Spinal cord (tissue), 10 donors: ENCODE measurements around the gene KRTAP17-1. TPM values are rescaled to one million over a fixed set of nuclear protein-coding genes. Genes with fewer than 3 reads are reported as not detected.

Experiments used
- DNase-seq, 6 donors: peaks; one replicate each; pipeline versions ENCODE4 v3.0.0 to v3.0.0-alpha.2; 2013 to 2015; ENCODE audit warnings: low spot score in 6 of 6, low read depth in 4 of 6
- H3K27ac ChIP-seq: one replicate; pipeline ENCODE4 v1.5.1; 2013; ENCODE audit warnings: low read depth, low read length, control low read depth
- H3K27me3 ChIP-seq: one replicate; pipeline ENCODE4 v1.6.1; 2013; ENCODE audit warnings: low read length; ENCODE audit not compliant: control insufficient read depth, insufficient read depth
- H3K36me3 ChIP-seq: one replicate; pipeline ENCODE4 v1.6.1; 2013; ENCODE audit warnings: low read length; ENCODE audit not compliant: control insufficient read depth, insufficient read depth
- H3K4me1 ChIP-seq: one replicate; pipeline ENCODE4 v1.6.1; 2013; ENCODE audit warnings: low read length; ENCODE audit not compliant: control insufficient read depth, insufficient read depth
- H3K4me3 ChIP-seq: one replicate; pipeline ENCODE4 v1.5.1; 2013; ENCODE audit warnings: low read depth, low read length, control low read depth
- H3K9me3 ChIP-seq: one replicate; pipeline ENCODE4 v1.6.1; 2013; ENCODE audit warnings: low read length; ENCODE audit not compliant: control insufficient read depth, insufficient read depth
- WGBS: methylation state at CpG from one replicate; pipeline ENCODE4 v1.1.5; 2013; ENCODE audit warnings: missing lambda C conversion rate; ENCODE audit not compliant: insufficient coverage; 5-methylcytosine and 5-hydroxymethylcytosine counted together
- polyA plus RNA-seq, 2 donors: library from polyadenylated mRNA; unstranded; fragments of 120-200 nt; gene quantifications; one replicate each; pipeline ENCODE4 v1.2.1, GENCODE V29; 2013; ENCODE audit not compliant: insufficient read length in 2 of 2
- total RNA-seq, 2 donors: library from RNA; depleted of rRNA in 1 of 2; stranded (reverse); fragments of 120-200 nt in 1 of 2; fragments of >200 nt in 1 of 2; gene quantifications; one replicate each; pipeline versions ENCODE4 v1.2.3 to v1.2.4, GENCODE V29; 2013 to 2014
- donor health status: healthy.

Gene KRTAP17-1
- total and polyA plus RNA-seq, 4 donors, result not detected

GRCh38 chr17:41325126-41325525, 9.6 kb upstream of the KRTAP17-1 start:
- WGBS, result 79% methylated on average over 7 of the region's 10 CpGs
- H3K9me3 ChIP-seq, result no peaks in the 10 kb centered on the region
- no peak overlapping the region for H3K27ac ChIP-seq
- no peaks in the 10 kb centered on the region for H3K27me3 ChIP-seq
- no peaks in the 10 kb centered on the region for H3K36me3 ChIP-seq
- no peak for DNase-seq
- peaks cover 11% of the 10 kb centered on the region for H3K4me1 ChIP-seq
- no peak overlapping the region for H3K4me3 ChIP-seq

- H3K27ac ChIP-seq, result no peak overlapping the region
- no peak for DNase-seq
- H3K4me3 ChIP-seq, result no peak overlapping the region
- H3K27me3 ChIP-seq, result no peaks in the 10 kb centered on the region
- peaks cover 4% of the 10 kb centered on the region for H3K9me3 ChIP-seq
- peaks cover 11% of the 10 kb centered on the region for H3K4me1 ChIP-seq
- no peaks in the 10 kb centered on the region for H3K36me3 ChIP-seq
- 75% methylated on average over 16 of the region's 16 CpGs for WGBS
These were observed 8.9 kb upstream of the KRTAP17-1 start for GRCh38 chr17:41324180-41325075.

- whole genome bisulfite sequencing, result 83% methylated on average over 10 of the region's 11 CpGs
- Histone ChIP-seq H3K4me3 (no peak overlapping the region), H3K9me3 (peaks cover 4% of the 10 kb centered on the region), H3K36me3 (no peaks in the 10 kb centered on the region), H3K27me3 (no peaks in the 10 kb centered on the region), H3K4me1 (peaks cover 11% of the 10 kb centered on the region), H3K27ac (no peak overlapping the region)
- no peak for DNase-seq
These were observed 7.7 kb upstream of the KRTAP17-1 start for GRCh38 chr17:41322903-41323895.

GRCh38 chr17:41322094-41322902, 6.8 kb upstream of the KRTAP17-1 start:
- peak in 2 of 6 donors; percentile 74 to 85 for DNase-seq

GRCh38 chr17:41318231-41318630, 2.7 kb upstream of the KRTAP17-1 start:
- Histone ChIP-seq H3K4me3 (no peak overlapping the region), H3K27me3 (no peaks in the 10 kb centered on the region), H3K36me3 (no peaks in the 10 kb centered on the region), H3K27ac (no peak overlapping the region), H3K4me1 (peaks cover 6% of the 10 kb centered on the region), H3K9me3 (peaks cover 4% of the 10 kb centered on the region)
- WGBS, result 38% methylated on average over 2 of the region's 2 CpGs
- no peak for DNase-seq

More at GRCh38 chr17:41322094-41322902, 6.8 kb upstream of the KRTAP17-1 start:
- no peak overlapping the region for H3K4me3 ChIP-seq
- WGBS, result no CpG with 5 or more reads among the region's 5 CpGs
- H3K36me3 ChIP-seq, result no peaks in the 10 kb centered on the region
- H3K9me3 ChIP-seq, result peaks cover 4% of the 10 kb centered on the region
- no peaks in the 10 kb centered on the region for H3K27me3 ChIP-seq
- H3K27ac ChIP-seq, result no peak overlapping the region
- peaks cover 2% of the 10 kb centered on the region for H3K4me1 ChIP-seq

- H3K36me3 ChIP-seq, result no peaks in the 10 kb centered on the region
- H3K27ac ChIP-seq, result no peak overlapping the region
- no peaks in the 10 kb centered on the region for H3K27me3 ChIP-seq
- peaks cover 4% of the 10 kb centered on the region for H3K9me3 ChIP-seq
- H3K4me1 ChIP-seq, result peaks cover 6% of the 10 kb centered on the region
- 79% methylated on average over 11 of the region's 17 CpGs for WGBS
- H3K4me3 ChIP-seq, result no peak overlapping the region
- DNase-seq, result peak in 1 of 6 donors; percentile 39
These were observed 420 bp upstream of the KRTAP17-1 start for GRCh38 chr17:41315814-41316445.

- no peaks in the 10 kb centered on the region for H3K36me3 ChIP-seq
- peaks cover 24% of the 10 kb centered on the region for H3K4me1 ChIP-seq
- no CpG with 5 or more reads among the region's 1 CpG for WGBS
- no peak for DNase-seq
- H3K9me3 ChIP-seq, result no peaks in the 10 kb centered on the region
- H3K4me3 ChIP-seq, result no peak overlapping the region
- no peak overlapping the region for H3K27ac ChIP-seq
- no peaks in the 10 kb centered on the region for H3K27me3 ChIP-seq
These were observed 4.4 kb downstream of the KRTAP17-1 start for GRCh38 chr17:41311111-41311510.

GRCh38 chr17:41308918-41309359, 6.6 kb downstream of the KRTAP17-1 start, which contains the start of gene KRTAP16-1:
Gene KRTAP16-1, minus strand, starts transcription at chr17:41309309. Its CDS starts 56 bp downstream, at chr17:41309253.
- H3K27ac ChIP-seq, result no peak within 1 kb of the TSS
- H3K9me3 ChIP-seq, result no peaks in the 10 kb centered on the region
- peaks cover 18% of the 10 kb centered on the region for H3K4me1 ChIP-seq
- no peaks in the 10 kb centered on the region for H3K36me3 ChIP-seq
- no peak within 1 kb of the TSS for H3K4me3 ChIP-seq
- H3K27me3 ChIP-seq, result no peaks in the 10 kb centered on the region
- WGBS, result 68% methylated on average over 6 of the region's 7 CpGs
- DNase-seq, result no peak
